ENCODE data around the gene ZBTB25.
"Not testable (repeated sequence)": the region's sequence is repeated elsewhere in the genome, so short reads cannot be mapped to it uniquely, and the experiment has no call there.

The ZBTB25 gene

GRCh38 chr14:64531567-64531966 lies 27.9 kb upstream of the ZBTB25 start:
- H3K4me3 ChIP-seq (ENCODE audit: low read depth, low read length), result no peak overlapping the region
- DNase-seq (ENCODE audit: low read depth), result no peak
- TF ChIP-seq MYC (IDR thresholded peaks at IDR 0.05; ENCODE audit: low read depth, low read length), result no peak
- TF ChIP-seq MAX (IDR thresholded peaks at IDR 0.05; ENCODE audit: low read depth, low read length), result no peak
- TF ChIP-seq CTCF (IDR thresholded peaks at IDR 0.05; ENCODE audit: low read depth, low read length), result no peak

DNA sequence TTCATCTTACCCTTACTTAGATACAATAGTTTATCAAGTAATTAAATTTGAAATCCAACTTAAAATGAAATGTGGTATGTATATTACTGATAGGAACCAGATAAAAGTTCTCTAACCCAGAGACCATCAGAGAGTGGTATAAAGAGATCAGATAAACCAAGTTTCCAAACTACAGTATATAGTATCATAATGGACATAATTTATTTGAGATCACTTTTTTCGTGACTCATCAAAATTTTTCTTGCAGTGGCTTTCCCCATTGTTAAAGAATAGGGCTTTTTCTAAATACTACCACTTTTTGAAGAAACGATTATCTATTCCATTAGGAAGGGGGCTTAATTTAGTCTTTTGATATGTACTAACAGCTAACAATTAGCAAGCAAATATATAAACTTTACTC lies 21.7 kb upstream of the ZBTB25 start:
- H3K4me3 ChIP-seq (ENCODE audit: low read depth, low read length), result no peak overlapping the region
- TF ChIP-seq CTCF (IDR thresholded peaks at IDR 0.05; ENCODE audit: low read depth, low read length), result no peak
- TF ChIP-seq POLR2A (IDR thresholded peaks at IDR 0.05; ENCODE audit: extremely low read depth, insufficient read length), result no peak
- TF ChIP-seq MAX (IDR thresholded peaks at IDR 0.05; ENCODE audit: low read depth, low read length), result no peak
- no peak for TF ChIP-seq MYC (IDR thresholded peaks at IDR 0.05; ENCODE audit: low read depth, low read length)
- DNase-seq (ENCODE audit: low read depth), result no peak

DNA sequence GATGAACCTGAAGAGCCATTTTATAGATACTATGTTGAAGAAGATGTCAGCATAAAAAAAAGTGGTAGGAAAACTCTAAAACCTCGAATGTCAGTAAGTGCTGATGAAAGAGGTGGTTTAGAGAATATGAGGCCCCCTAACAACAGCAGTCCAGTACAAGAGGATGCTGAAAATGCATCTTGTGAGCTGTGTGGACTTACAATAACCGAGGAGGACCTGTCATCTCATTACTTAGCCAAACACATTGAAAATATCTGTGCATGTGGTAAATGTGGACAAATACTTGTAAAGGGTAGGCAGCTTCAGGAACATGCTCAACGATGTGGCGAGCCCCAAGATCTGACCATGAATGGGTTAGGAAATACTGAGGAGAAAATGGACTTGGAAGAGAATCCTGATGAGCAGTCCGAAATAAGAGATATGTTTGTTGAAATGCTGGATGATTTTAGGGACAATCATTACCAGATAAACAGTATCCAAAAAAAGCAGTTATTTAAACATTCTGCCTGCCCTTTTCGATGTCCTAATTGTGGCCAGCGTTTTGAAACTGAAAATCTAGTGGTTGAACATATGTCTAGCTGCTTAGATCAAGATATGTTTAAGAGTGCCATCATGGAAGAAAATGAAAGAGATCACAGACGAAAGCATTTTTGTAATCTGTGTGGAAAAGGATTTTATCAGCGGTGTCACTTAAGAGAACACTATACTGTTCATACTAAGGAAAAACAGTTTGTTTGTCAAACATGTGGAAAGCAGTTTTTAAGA lies 19.1 kb upstream of the ZBTB25 start:
- DNase-seq (ENCODE audit: low read depth), result no peak
- no peak for TF ChIP-seq POLR2A (IDR thresholded peaks at IDR 0.05; ENCODE audit: extremely low read depth, insufficient read length)
- no peak for TF ChIP-seq MYC (IDR thresholded peaks at IDR 0.05; ENCODE audit: low read depth, low read length)
- no peak for TF ChIP-seq CTCF (IDR thresholded peaks at IDR 0.05; ENCODE audit: low read depth, low read length)
- no peak overlapping the region for H3K4me3 ChIP-seq (ENCODE audit: low read depth, low read length)

GRCh38 chr14:64520699-64521098 lies 17.1 kb upstream of the ZBTB25 start:
- no peak overlapping the region for H3K4me3 ChIP-seq (ENCODE audit: low read depth, low read length)
- no peak for DNase-seq (ENCODE audit: low read depth)
- no peak for TF ChIP-seq POLR2A (IDR thresholded peaks at IDR 0.05; ENCODE audit: extremely low read depth, insufficient read length)
- TF ChIP-seq CTCF (IDR thresholded peaks at IDR 0.05; ENCODE audit: low read depth, low read length), result no peak
- TF ChIP-seq MYC (IDR thresholded peaks at IDR 0.05; ENCODE audit: low read depth, low read length), result no peak
- no peak for TF ChIP-seq MAX (IDR thresholded peaks at IDR 0.05; ENCODE audit: low read depth, low read length)

- no peak for DNase-seq (ENCODE audit: low read depth)
- H3K4me3 ChIP-seq (ENCODE audit: low read depth, low read length), result no peak overlapping the region
- TF ChIP-seq CTCF (IDR thresholded peaks at IDR 0.05; ENCODE audit: low read depth, low read length), result no peak
- no peak for TF ChIP-seq MYC (IDR thresholded peaks at IDR 0.05; ENCODE audit: low read depth, low read length)
- TF ChIP-seq MAX (IDR thresholded peaks at IDR 0.05; ENCODE audit: low read depth, low read length), result no peak
- TF ChIP-seq POLR2A (IDR thresholded peaks at IDR 0.05; ENCODE audit: extremely low read depth, insufficient read length), result no peak
Measured at GRCh38 chr14:64518229-64518628, 14.6 kb upstream of the ZBTB25 start.

GRCh38 chr14:64517667-64518066 lies 14.0 kb upstream of the ZBTB25 start:
- not testable (repeated sequence) for DNase-seq (ENCODE audit: low read depth); H3K4me3 ChIP-seq (ENCODE audit: low read depth, low read length)
